22Rv1 (cell line): ENCODE measurements around the gene KIAA0232.
"Not testable (repeated sequence)": the region's sequence is repeated elsewhere in the genome, so short reads cannot be mapped to it uniquely, and the experiment has no call there.

ENCODE experiments used
- H3K27ac ChIP-seq: fragments of 450-650 bp; 2 replicates; pipeline ENCODE4 v1.5.1; 2017
- ZFX ChIP-seq: fragments of 450-650 bp; IDR thresholded peaks from 2 replicates; pipeline ENCODE4 v1.6.1; 2017; ENCODE audit warnings: antibody characterized with exemption, borderline replicate concordance
- TF ChIP-seq, protein P1 (sequence below): fragments of 450-650 bp; IDR thresholded peaks from 2 replicates; pipeline ENCODE4 v1.5.1; 2017; ENCODE audit warnings: mild to moderate bottlenecking

KIAA0232 gene

DNA sequence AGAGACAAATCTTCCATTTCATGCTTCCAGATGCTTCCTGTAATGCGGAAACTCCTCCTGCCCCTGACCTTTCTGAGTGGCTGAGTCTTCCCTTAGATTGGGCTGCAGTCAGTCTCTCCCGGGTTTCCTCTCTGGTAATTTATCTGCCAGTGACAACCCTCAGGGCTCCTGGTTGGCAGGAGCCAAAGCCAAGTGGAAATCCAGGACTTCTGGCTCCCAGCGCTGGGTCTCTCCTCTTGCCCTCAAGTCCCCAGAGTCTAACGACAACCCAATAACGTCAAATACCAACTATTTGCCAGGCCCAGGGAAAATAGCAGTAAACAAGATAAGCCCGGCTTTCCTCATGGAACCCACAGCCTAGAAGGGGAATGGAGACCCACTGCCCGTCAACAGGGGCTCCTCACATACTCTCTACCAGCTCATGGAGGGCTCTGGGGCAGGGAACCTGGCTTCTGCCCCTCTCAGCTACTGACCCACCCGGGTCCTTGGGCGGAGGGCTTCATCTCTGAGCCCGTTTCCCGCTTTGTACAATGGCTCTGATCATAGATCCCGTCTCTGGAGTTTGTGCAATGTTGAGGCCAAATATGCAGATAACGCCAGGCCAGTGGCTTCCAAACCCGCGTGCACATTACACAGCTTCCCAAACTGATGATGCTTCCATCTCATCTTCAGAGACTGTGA lies 126.0 kb downstream of the KIAA0232 start:
- peak overlapping the region; percentile 84 for H3K27ac ChIP-seq
- no peak for TF ChIP-seq ZFX

DNA sequence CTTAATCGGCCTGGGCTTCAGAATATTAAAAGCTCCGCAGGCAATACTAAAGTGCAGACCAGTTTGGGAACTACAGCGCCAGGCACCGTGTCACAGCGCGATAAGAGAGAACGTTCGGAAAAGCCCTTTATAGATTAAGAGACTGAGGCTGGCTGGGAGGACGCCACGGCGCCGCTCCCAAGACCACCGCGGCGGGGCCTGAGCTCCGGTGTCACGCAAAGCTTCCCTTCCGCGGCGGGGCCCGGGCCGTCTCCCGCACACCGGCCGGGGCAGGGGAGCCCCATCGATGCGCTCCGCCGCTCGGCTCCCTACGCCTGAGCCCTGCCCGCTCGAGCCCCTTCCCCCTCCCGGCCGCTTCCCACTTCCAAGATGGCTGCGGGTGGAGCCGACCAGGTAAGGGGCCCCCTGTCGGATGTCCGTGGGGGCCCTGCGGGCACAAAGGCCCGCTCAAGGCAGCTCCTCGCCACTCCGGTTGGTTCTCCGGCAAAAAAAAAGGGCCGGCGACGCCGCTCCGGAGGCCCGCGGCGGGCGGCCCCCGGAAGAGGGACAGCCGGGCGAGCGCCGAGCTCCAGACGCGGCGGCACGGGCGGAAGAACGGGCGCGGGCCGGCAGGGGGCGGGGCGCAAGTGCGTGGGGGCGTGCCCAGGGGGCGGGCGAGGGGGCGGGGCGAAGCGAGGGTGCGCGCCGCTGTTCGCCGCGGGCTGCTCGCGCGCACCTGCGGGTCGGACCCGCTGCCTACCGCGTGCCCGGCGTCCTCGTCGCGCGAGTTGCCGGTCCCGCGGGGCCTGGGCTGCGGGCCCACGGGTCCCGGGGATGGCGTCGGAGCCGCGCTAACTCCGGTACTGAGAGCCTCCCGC lies 126.8 kb downstream of the KIAA0232 start, which contains the start of gene TBC1D14:
TBC1D14 (plus strand) TSS at position 714 of the 857 bp plus-strand sequence. CDS start 13,564 bp downstream, outside the sequence.
- H3K27ac ChIP-seq, result peak within 1 kb of the TSS; percentile 84
- TF ChIP-seq, protein P1, sequence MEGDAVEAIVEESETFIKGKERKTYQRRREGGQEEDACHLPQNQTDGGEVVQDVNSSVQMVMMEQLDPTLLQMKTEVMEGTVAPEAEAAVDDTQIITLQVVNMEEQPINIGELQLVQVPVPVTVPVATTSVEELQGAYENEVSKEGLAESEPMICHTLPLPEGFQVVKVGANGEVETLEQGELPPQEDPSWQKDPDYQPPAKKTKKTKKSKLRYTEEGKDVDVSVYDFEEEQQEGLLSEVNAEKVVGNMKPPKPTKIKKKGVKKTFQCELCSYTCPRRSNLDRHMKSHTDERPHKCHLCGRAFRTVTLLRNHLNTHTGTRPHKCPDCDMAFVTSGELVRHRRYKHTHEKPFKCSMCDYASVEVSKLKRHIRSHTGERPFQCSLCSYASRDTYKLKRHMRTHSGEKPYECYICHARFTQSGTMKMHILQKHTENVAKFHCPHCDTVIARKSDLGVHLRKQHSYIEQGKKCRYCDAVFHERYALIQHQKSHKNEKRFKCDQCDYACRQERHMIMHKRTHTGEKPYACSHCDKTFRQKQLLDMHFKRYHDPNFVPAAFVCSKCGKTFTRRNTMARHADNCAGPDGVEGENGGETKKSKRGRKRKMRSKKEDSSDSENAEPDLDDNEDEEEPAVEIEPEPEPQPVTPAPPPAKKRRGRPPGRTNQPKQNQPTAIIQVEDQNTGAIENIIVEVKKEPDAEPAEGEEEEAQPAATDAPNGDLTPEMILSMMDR, result peak; percentile 20; the same call in 1 of the 2 replicates
- no peak for TF ChIP-seq ZFX

DNA sequence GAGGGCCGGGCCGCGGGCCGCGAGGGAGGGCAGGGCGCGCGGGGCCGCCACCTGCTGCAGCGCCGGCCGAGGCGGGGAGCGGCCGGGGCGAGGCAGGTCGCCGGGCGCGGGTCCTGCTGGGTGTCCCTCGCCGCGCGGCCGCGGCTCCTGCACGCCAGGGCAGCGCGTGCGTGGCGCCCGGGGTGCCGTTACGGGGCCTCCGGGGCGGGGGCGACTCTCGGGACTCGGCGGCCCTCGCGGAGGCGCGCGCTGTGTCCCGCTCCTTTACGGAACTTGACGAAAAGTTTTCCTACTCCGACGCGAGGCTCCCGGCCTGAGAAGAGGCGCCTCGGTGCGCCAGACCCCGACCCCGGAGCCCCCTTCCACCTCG lies 127.4 kb downstream of the KIAA0232 start:
- no peak for TF ChIP-seq ZFX
- TF ChIP-seq, protein P1, result no peak
- peak overlapping the region; percentile 84 for H3K27ac ChIP-seq

DNA sequence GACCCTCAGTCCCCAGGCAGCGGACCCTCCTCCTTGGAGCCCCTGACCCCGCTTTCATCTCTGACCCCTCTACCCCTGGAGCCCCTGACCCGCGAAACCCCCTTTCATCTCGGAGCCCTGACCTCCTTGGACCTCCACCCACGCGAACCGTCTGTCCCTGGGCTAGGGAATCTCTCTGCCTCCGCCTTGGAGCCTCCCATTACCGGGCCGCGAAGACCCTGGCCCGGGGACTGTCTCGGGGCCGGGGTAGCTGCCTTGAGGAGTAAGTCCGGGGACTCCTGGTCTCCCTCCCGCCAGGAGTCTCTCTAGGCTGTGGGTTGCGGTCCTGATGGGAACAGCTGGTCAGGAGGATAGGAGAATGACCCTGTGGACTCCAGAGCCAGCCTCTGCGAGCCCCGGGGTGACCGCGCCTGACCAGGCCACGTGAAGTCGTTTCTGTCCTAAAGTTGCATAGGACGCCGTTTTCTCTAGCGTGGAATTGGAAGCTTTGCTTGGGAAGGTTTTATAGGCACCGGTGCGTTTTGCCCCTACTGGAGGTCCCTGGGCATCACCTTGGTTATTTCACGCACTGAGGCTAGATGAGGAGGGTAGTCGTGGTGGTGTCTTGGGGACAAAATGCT lies 127.9 kb downstream of the KIAA0232 start:
- no peak overlapping the region; the same call in 1 of the 2 replicates for H3K27ac ChIP-seq
- TF ChIP-seq ZFX, result no peak
- TF ChIP-seq, protein P1, result no peak

DNA sequence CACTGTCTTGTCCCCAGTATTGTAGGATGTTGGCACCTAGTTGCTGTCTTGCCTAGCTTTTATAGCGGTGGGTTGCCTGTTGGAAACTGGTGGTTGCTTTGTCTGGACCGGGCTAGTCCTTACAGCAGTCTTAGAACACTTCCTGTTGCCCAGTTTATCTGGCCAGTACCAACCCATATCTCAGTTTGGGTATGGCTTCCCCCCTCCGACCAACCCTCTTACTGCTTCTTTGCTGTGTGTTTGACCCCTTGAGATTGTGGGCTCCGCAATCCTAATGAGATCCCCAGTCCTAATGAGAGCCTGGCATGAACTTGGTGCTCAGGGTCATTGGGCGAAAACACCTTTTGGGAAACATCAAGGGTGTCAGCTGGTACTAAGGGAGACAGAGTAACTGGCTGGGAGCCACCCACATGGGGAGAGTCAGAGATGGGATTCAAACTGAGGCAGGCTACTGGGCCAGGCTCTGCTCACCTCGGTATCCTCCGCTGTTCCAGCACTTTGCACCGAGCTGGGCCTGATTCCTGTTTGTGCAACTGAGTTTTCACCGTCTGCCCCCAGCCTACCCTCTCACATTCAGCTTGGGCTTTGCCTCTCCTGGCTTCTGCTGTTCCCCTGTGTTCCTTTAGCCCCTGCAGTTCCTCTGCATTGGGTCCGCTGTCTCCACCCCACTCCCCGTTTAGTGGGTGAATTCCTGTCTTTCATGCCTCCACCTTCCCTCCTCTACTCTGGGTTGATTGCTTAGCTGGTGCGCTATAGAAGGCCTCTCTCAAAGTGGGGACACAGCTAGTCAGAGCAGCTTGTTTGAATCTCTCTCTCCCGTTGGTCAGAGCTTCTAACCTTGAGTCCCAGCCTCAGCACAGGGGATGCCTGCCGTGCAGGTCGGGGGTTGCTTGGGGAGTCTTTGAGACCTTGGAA lies 128.7 kb downstream of the KIAA0232 start:
- no peak overlapping the region for H3K27ac ChIP-seq
- TF ChIP-seq, protein P1, result no peak
- TF ChIP-seq ZFX, result no peak

DNA sequence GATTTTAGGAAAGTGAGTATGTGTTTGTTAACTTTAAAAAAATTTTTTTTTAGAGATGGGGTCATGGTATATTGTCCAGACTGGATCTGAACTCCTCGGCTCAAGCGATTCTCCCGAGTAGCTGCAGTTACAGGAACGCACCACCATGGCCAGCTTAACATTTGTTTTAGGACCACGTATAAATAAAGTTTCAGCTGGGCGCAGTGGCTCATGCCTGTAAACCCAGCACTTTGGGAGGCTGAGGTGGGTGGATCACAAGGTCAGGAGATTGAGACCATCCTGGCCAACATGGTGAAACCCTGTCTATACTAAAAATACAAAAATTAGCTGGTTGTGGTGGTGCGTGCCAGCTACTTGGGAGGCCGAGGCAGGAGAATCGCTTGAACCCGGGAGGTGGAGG lies 129.4 kb downstream of the KIAA0232 start:
- not testable (repeated sequence) for H3K27ac ChIP-seq

DNA sequence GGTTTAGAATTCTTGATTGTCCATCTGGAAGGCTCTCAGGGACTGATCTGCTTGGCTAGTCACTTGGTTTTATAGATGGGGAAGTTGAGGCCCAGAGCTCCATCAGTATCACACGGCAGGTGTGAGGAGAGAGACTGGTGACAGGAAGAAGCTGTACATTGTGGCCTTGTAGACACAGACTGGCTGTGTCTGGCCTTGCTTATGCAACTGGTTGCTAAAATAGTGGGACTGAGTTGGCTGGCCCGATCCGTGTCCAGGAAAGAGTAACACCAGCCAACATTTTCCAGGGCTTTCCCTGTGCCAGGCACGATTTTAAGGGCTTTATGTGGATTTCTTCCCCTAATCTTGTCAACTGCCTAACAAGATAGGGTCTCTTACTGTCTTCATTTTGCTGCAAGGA lies 129.9 kb downstream of the KIAA0232 start:
- H3K27ac ChIP-seq, result no peak overlapping the region

More for the DNA sequence above, 129.9 kb downstream of the KIAA0232 start:
- TF ChIP-seq ZFX, result no peak
- TF ChIP-seq, protein P1, result no peak
